ENCODE results near the gene MALT1.

MALT1 gene

GRCh38 chr18:58653814-58654509 is 17.3 kb upstream of the MALT1 start:
- DNase-seq, result no peak

DNA sequence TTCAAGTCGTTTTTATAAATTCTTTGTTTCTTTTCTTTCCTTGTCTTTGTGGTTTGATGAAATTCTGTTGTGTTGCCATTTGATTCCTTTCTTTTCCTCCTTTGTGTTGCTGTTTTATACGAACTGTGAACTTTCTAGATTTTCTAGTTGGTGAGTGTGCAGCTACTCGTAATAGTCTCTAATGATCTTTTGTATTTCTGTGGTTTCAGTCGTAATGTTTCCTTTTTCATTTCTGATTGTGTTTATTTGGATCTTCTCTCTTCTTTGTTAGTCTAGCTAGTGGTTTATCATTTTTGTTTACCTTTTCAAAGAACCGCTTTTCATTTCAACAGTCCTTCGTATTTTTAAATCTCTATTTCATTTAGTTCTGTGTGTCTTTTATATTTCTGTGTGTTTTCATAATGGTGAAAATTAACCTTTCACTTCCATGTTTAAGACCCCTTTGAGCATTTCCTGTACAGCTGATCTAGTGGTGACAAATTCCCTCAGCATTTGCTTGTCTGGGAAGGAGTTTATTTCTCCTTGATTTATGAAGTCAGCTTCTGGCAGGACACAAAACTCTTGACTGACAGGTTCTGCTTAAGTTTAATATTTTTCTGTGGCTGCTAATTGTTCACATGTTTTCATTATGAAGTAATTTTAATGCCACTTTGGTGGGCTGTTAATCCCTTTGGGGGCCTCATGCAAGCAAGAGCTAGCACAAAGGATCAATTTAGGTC is 16.2 kb upstream of the MALT1 start:
- no peak for DNase-seq

DNA sequence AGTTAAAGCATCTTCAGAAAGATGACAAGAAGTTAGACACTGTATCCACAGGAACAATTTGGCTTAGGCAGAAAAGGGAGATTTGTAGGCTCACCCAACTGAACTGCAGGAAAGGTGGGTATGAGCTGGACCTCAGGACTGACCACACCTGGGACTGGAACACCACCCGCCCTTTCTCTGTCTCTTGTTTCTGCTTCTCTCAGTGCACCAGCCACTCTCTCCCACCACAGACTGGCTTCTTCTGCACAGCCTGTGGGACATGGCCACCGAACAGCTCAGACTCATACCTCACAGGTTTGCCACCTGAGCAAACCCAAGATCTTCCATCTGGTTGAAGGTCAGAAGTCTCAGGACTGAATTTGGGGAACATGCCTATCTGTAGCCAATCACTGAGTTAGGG is 14.2 kb upstream of the MALT1 start:
- no peak for DNase-seq

- DNase-seq, result no peak
Observed at GRCh38 chr18:58657494-58657893, 13.8 kb upstream of the MALT1 start.

DNA sequence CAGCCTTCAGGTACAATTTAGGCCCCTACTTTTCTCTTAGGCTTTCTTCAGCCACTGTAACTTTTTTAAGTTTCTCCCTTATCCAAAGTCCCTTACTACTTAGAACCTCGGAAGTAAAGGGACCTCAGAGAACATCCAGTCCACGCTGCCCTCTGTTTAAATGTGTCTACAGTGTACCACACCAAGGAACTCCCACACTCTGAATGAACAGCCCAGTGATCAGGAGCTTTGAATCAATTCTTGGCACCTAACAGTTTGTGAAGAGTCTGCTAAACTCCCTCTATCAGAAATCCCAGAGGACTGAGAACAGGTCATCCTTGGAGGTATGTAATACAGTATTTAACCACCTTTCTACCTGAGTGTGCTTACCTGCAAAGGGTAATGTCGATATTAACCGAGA is 11.6 kb upstream of the MALT1 start:
- DNase-seq, result no peak

DNA sequence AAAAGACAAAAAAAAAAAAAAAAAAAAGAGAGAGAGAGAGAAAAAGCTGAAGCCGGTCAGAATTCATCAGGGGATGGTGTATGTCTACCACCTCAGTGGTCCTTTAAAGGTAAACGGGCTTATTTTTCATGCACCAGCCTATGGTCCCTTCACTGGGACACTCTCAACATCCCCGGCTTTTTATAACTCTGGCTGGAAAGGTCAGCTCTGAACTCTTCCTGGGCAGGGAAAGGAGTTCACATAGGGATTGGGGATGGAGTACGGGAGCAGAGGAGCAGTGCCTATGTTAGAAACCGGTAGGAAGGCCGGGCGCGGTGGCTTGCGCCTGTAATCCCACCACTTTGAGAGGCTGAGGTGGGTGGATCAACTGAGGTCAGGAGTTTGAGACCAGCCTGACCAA is 10.3 kb upstream of the MALT1 start:
- no peak for DNase-seq

DNA sequence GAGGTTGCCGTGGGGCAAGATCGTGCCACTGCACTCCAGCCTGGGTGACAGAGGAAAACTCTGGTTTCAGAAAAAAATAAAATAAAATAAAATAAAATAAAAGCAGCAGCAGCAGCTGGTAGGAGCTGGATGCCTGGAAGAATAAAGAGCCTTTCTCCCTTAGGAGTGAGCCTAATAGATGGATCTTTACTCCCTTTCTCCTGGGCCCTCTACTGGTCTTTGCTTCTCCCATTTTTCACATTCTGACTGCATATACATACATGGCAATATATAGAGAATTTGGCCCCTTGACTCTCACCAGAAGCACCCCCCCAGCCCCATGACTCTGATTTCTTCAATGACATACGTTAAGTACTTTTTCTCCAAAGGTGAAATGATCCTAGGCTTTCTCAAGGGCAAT is 9.8 kb upstream of the MALT1 start:
- DNase-seq, result no peak

GRCh38 chr18:58662118-58662517 is 9.1 kb upstream of the MALT1 start:
- no peak for DNase-seq

DNA sequence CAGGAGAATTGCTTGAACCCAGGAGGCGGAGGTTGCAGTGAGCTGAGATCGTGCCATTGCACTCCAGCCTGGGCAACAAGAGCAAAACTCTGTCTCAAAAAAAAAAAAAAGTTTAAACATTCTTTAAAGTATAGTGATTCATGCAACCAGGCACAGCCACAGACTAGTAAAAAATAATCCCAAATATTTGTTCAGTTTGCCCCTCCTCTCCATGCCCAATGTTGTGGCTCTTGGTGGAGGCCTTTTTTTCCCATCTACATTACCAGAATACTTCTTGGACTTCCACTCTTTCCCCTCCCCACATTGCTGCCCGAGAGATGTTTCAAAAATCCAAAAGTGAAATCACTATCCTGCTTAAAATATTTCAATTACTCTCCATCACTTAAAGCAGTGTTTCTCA is 5.1 kb upstream of the MALT1 start:
- DNase-seq, result no peak

GRCh38 chr18:58668211-58668610 is 3.1 kb upstream of the MALT1 start:
- DNase-seq, result no peak

- no peak for DNase-seq
Observed at GRCh38 chr18:58668897-58669296, 2.4 kb upstream of the MALT1 start.

- no peak for DNase-seq
Observed at GRCh38 chr18:58669731-58670378, 1.4 kb upstream of the MALT1 start.

GRCh38 chr18:58670404-58671110 is 708 bp upstream of the MALT1 start:
- peak; percentile 29 for DNase-seq

DNA sequence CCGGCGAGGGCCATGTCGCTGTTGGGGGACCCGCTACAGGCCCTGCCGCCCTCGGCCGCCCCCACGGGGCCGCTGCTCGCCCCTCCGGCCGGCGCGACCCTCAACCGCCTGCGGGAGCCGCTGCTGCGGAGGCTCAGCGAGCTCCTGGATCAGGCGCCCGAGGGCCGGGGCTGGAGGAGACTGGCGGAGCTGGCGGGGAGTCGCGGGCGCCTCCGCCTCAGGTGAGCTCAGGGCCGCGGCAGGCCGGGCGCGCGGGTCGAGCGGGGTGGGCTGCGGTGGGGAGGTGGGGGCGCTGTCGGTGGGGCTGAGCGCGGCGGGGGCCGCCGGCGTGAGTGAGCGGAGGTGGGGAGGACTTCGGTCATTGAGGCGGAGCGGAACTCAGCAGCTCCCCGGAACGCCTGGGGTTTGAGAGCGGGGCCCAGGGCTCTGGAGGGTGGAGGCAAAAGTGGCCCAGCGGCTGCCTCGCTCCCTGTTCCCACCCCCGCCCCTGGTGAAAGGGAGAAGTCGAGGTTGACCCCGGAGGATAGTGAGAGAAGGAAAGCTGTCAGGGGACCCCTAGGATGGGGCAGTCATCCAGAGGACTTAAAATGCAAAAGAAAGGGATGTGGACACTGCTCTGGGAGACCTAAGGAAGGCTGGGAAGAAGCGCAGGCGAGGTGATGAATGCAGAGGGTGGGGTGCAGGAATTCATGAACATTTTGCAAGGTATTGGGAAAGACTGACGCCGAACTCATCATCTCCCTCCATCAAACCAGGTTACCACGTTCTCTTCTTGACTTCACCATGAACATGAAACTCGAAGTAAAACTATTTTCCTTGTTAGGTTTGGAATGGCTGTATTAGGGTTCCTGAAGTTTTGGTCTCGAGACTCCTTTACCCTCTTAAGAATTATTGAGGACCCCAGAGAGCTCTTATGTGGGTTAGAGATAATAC is 633 bp downstream of the MALT1 start:
- DNase-seq, result no peak

DNA sequence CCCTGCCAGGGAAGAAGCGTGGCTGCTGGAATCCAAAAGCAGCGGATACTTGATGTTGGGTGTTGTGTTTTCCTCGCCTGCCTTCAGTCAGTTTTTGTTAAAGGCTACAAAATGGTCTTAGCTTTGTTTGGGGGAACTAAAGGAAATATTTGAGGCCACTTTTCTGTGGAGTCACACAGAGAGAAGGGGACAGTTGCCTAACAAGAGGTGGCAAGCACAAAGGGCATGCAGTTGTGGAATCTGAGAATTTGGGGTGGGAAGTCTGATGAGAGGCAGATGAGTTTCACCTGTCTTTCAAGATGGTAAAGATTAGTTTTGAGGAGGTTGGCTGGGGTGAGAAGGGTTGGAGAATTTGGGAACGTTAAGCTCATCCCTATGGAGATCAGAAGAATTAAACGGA is 2.9 kb downstream of the MALT1 start:
- no peak for DNase-seq

GRCh38 chr18:58674863-58675472 is 3.7 kb downstream of the MALT1 start:
- DNase-seq, result no peak

DNA sequence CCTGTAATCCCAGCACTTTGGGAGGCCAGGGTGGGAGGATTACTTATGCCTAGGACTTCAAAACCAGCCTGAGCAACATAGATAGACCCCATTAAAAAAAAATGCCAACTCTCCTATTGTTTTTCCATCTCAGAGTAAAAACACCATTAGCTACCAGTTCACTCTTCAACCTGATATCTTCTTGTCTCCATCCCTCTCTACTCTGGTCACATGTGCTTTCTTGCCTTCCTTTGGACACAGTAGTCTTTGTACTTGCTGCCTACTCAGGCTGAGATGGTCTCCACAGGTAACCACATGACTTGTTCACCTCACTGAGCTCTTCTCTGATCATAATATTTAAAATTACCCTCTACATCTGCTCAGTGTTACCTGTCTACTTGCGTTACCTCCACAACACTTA is 5.0 kb downstream of the MALT1 start:
- no peak for DNase-seq

DNA sequence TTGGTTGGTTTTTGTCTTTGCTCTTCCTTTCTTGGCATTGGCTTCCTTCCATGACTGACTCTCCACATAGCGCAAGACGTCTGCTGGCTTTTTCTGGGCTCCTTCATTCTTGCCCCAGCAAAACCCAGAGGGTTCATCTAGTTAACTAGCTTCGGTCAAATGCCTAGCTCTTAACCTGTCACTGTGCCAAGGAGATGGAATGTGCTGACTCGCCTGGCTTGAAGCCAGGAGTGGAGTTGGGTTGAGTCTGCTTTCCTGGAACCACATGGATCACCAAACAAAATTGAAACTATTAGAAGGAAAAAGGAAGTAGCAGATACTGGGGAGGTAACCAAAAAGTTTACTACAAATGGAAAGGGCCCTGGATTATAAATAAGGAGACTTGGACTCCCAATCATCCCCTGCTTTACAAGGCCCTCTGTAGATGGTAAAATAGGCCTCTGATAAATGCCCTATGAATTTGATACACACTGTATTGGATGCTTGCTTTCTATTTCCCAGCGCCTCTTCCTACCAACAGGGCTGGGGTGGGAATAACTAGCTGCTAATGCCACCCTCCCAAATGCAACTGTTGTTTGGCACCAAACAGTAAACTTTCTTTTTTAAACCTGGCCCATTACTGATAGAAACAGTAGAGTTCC is 11.3 kb downstream of the MALT1 start:
- DNase-seq, result peak; percentile 52

- DNase-seq, result no peak
Observed at GRCh38 chr18:58687871-58688308, 16.6 kb downstream of the MALT1 start.

DNA sequence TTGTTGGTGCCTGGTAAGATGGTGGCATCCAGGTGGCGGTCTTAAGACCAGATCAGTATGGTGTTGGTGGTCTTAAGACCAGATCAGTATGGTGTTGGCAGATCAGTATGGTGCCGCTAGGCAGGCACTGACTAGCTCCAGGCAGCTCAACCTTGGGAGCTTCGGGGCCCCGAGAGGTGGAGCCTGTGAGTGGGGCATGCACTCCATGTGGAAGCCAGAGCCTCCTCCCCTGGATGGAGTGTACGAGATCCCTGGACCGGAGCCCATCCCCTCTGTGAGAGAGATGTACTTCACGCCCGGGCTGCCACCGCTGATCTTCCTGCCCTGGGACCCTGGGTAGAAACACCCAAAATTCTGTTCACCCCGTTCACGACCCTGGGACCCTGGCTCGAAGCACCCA is 19.0 kb downstream of the MALT1 start:
- DNase-seq, result no peak

DNA sequence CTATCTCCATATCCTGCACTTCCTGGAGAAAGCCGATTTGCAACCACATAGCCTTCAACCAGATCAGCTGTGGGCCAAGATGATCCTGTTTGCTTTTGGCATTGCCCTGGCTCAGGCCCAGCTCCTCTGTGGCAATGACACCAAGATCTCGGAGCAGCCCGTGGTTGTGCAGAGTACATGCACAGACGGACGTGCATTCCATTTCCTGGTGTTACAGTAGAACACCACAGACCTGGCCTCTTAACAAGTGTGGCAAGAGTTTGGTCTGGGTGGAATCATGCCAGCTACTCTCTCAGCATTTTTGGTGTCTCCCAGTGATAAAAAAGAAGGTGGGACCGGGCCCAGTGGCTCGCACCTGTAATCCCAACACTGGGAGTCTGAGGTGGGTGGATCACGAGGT is 20.0 kb downstream of the MALT1 start:
- DNase-seq, result no peak
